HepG2 (cell line): Measurements from ENCODE around the gene KCNMB2. TPM values are rescaled to one million over a fixed set of nuclear protein-coding genes. Genes with fewer than 3 reads are reported as not detected.

Experiments used
- ATAC-seq: fragments of 200-7000 bp; cut with Tn5 transposase; 3 replicates; pipeline ENCODE4 v1.9.1; 2020; ENCODE audit warnings: mild to moderate bottlenecking, moderate library complexity
- BruUV-seq: library from RNA; stranded (reverse); fragments of 400-500 nt; replicated peaks from 2 replicates; lab custom pipeline; 2021; lab: Mats Ljungman, UMichigan
- CTCF ChIA-PET: fragments of 300-600 bp; formaldehyde crosslinking; extraction: SDS; loops from one replicate; lab custom pipeline; 2021; ENCODE audit warnings: low total read pairs, inconsistent platforms, low intra/inter-chr PET ratio; lab: Yijun Ruan, JAX
- POLR2A ChIA-PET: fragments of 350-600 bp; sonication (Branson Sonifier 250); formaldehyde crosslinking; loops from one replicate; lab custom pipeline; 2020; ENCODE audit warnings: antibody characterized with exemption, inconsistent platforms; lab: Yijun Ruan, JAX
- DNase-seq: peaks from one replicate; pipeline ENCODE4 v3.0.0-alpha.2; 2015; ENCODE audit warnings: low spot score
- FAIRE-seq: peaks from 3 replicates; lab custom pipeline; 2011; peaks lifted over from hg19 to GRCh38; lab: Jason Lieb, UNC
- H2AFZ ChIP-seq: one replicate; pipeline ENCODE4 v1.6.1; 2011; ENCODE audit warnings: low read length, inconsistent platforms
- H3K27ac ChIP-seq: fragments of 300-600 bp; 3 replicates; pipeline ENCODE4 v1.8.0; 2011; ENCODE audit warnings: mixed run types, mild to moderate bottlenecking, mixed read lengths, low read length, inconsistent platforms; ENCODE audit not compliant: insufficient read depth; ENCODE audit errors: extremely low read length
- H3K27me3 ChIP-seq, 2 experiments: fragments of 200-600 bp in 1 of 2; 2 replicates in 1 of 2; 3 replicates in 1 of 2; pipeline versions ENCODE4 v1.6.0 to v1.8.0; 2011; ENCODE audit warnings: low read length in 2 of 2, mild to moderate bottlenecking in 2 of 2, moderate library complexity in 2 of 2, inconsistent platforms in 1 of 2; ENCODE audit not compliant: insufficient read depth in 2 of 2, control insufficient read depth in 1 of 2
- H3K36me3 ChIP-seq, 2 experiments: fragments of 200-600 bp in 1 of 2; replicated peaks in 1 of 2; 2 replicates in 1 of 2; 3 replicates in 1 of 2; pipeline versions ENCODE4 v1.5.1 to v1.8.0; 2011; ENCODE audit warnings: low read length in 2 of 2, inconsistent platforms in 1 of 2; ENCODE audit not compliant: insufficient read depth in 2 of 2, control insufficient read depth in 1 of 2
- H3K4me1 ChIP-seq: 2 replicates; pipeline ENCODE4 v1.5.1; 2012; ENCODE audit warnings: low read length, inconsistent platforms; ENCODE audit not compliant: insufficient read depth
- H3K4me2 ChIP-seq: 2 replicates; pipeline ENCODE4 v1.6.0; 2011; ENCODE audit warnings: low read depth, low read length, inconsistent platforms
- H3K4me3 ChIP-seq, 3 experiments: fragments of 200-600 bp in 1 of 3; sonication (generic), shearing (Covaris generic) in 1 of 3; replicated peaks in 1 of 3; 2 replicates each; pipeline ENCODE4 v1.5.1; 2011 to 2016; ENCODE audit warnings: low read length in 3 of 3, inconsistent platforms in 2 of 3, low read depth in 2 of 3, mild to moderate bottlenecking in 2 of 3, control low read depth in 1 of 3, mixed read lengths in 1 of 3; ENCODE audit not compliant: insufficient read depth in 1 of 3
- H3K79me2 ChIP-seq: one replicate; pipeline ENCODE4 v1.6.1; 2011; ENCODE audit warnings: low read length, inconsistent platforms; ENCODE audit not compliant: insufficient read depth
- H3K9ac ChIP-seq: 2 replicates; pipeline ENCODE4 v1.6.0; 2011; ENCODE audit warnings: mild to moderate bottlenecking, low read depth, low read length, inconsistent platforms; ENCODE audit not compliant: insufficient read depth
- H3K9me3 ChIP-seq: 2 replicates; pipeline ENCODE4 v1.5.1; 2012; ENCODE audit warnings: mild to moderate bottlenecking, low read length
- H4K20me1 ChIP-seq: 2 replicates; pipeline ENCODE4 v1.6.0; 2011; ENCODE audit warnings: inconsistent platforms, mild to moderate bottlenecking, low read length, moderate library complexity; ENCODE audit not compliant: insufficient read depth
- CEBPZ ChIP-seq: IDR thresholded peaks from 2 replicates; pipeline ENCODE4 v1.6.1; 2012; ENCODE audit warnings: low read length, improper control_type of control experiment
- E2F2 ChIP-seq: sonication (generic); formaldehyde crosslinking; IDR thresholded peaks from 2 replicates; pipeline ENCODE4 v1.4.0; 2020; ENCODE audit warnings: missing genetic modification reagents, borderline replicate concordance
- MED1 ChIP-seq: sonication (generic); formaldehyde crosslinking; IDR thresholded peaks from 2 replicates; pipeline ENCODE4 v1.4.0; 2020; ENCODE audit warnings: missing genetic modification reagents
- ZHX2 ChIP-seq, 2 experiments: sonication (generic) in 1 of 2; formaldehyde crosslinking in 1 of 2; IDR thresholded peaks; 2 replicates each; pipeline versions ENCODE4 v1.6.1 to v1.9.0; 2014 to 2022; ENCODE audit warnings: antibody characterized with exemption in 1 of 2, borderline replicate concordance in 1 of 2, inconsistent platforms in 1 of 2, low read depth in 1 of 2, missing genetic modification reagents in 1 of 2
- ZNF674 ChIP-seq: sonication (generic); formaldehyde crosslinking; IDR thresholded peaks from 2 replicates; pipeline ENCODE4 v1.5.0; 2020; ENCODE audit warnings: low read depth, mild to moderate bottlenecking, missing genetic modification reagents
- WGBS: methylation state at CpG from one replicate; pipeline ENCODE4 v1.1.6; 2017; ENCODE audit warnings: low lambda C conversion rate; 5-methylcytosine and 5-hydroxymethylcytosine counted together
- in situ Hi-C: cut with HindIII; loops from 2 replicates; pipeline ENCODE4 v1.10.0; 2017; ENCODE audit warnings: low pct_unique_long_range_greater_than_20kb; ENCODE audit not compliant: extremely low pct_ligation_motif_present
- intact Hi-C: fragments of 100-400 bp; cut with micrococcal nuclease; formaldehyde crosslinking; loops from one replicate; pipeline ENCODE4 v1.10.0; 2022; ENCODE audit not compliant: unreplicated experiment
- polyA plus RNA-seq, 8 experiments: library from polyadenylated mRNA; depleted of rRNA in 3 of 8; stranded (reverse) in 7 of 8; unstranded in 1 of 8; fragments of >200 nt; fragmentation: Illumina TruSeq in 4 of 8; extraction: Trizol in 4 of 8; gene quantifications; 2 replicates each; pipeline versions ENCODE4 v1.2.1 to v1.2.3, GENCODE V29; 2011 to 2016; ENCODE audit warnings: low read depth in 4 of 8, missing spikeins in 1 of 8, mixed read lengths in 1 of 8; ENCODE audit not compliant: insufficient read depth in 1 of 8
- total RNA-seq, 5 experiments: library from RNA; depleted of rRNA; stranded (reverse); fragments of >200 nt; fragmentation: Illumina TruSeq; extraction: Trizol; gene quantifications; 2 replicates each; pipeline ENCODE4 v1.2.3, GENCODE V29; 2016; ENCODE audit warnings: low read depth in 1 of 5
- TF ChIP-seq, protein P1 (sequence below): sonication (generic); formaldehyde crosslinking; IDR thresholded peaks from 2 replicates; pipeline ENCODE4 v1.5.0; 2020; ENCODE audit warnings: mild to moderate bottlenecking, missing genetic modification reagents, borderline replicate concordance
- TF ChIP-seq, protein P2 (sequence below): sonication (generic); formaldehyde crosslinking; IDR thresholded peaks from 2 replicates; pipeline ENCODE4 v1.4.0; 2020; ENCODE audit warnings: mild to moderate bottlenecking, missing genetic modification reagents

Gene KCNMB2
- total and polyA plus RNA-seq, 2 of the 13 experiments (the other 11 are each of a cell fraction or from before 2014, with no cell fraction given), result not detected

DNA sequence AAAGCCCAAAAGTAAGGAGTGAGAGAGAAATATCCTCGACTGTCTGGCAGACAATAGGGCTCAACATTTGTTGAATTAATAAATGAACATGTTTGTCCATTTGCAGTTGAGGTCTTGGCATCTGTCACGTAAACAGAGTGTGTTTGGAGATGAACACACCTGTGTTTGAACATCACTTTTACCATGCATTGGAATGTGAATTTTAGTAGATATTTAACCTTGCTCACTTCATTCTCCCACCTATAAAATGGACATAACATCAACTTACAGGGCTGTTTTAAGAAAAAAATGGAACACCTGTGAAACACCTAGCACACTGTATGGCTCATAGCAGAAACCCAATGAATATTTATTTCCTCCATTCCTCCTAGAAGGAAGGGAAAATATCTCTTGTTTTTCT lies 204.8 kb downstream of the KCNMB2 start:
- no peaks in the 10 kb centered on the region for H3K36me3 ChIP-seq
- H3K9ac ChIP-seq, result no peak overlapping the region
- no peaks in the 10 kb centered on the region for H3K79me2 ChIP-seq
- no peak for DNase-seq
- BruUV-seq, result no TSS peak
- intact Hi-C loops (no loop called here), in situ Hi-C loops (no loop called here)
- ATAC-seq, result no peak
- H3K4me1 ChIP-seq, result no peaks in the 10 kb centered on the region
- H3K9me3 ChIP-seq, result no peaks in the 10 kb centered on the region; the same call in 1 of the 2 replicates
- no peak overlapping the region for H3K27ac ChIP-seq
- ChIA-PET CTCF (no interaction called here), POLR2A (no interaction called here)
- H3K27me3 ChIP-seq, result no peaks in the 10 kb centered on the region
- no peaks in the 10 kb centered on the region for H4K20me1 ChIP-seq
- H3K4me2 ChIP-seq, result no peak overlapping the region
- 0% methylated on average over 2 of the region's 2 CpGs for WGBS
- H2AFZ ChIP-seq, result no peak overlapping the region
- H3K4me3 ChIP-seq, result no peak overlapping the region
- FAIRE-seq, result no peak
- TF ChIP-seq E2F2 (no peak), CEBPZ (no peak), ZHX2 (IDR thresholded peaks at IDR 0.05; ENCODE audit: low read depth) (no peak), ZHX2 (CRISPR knock-in tag; IDR thresholded peaks at IDR 0.05; ENCODE audit: borderline replicate concordance) (no peak), MED1 (no peak), ZNF674 (CRISPR knock-in tag) (no peak)
- TF ChIP-seq, protein P1, sequence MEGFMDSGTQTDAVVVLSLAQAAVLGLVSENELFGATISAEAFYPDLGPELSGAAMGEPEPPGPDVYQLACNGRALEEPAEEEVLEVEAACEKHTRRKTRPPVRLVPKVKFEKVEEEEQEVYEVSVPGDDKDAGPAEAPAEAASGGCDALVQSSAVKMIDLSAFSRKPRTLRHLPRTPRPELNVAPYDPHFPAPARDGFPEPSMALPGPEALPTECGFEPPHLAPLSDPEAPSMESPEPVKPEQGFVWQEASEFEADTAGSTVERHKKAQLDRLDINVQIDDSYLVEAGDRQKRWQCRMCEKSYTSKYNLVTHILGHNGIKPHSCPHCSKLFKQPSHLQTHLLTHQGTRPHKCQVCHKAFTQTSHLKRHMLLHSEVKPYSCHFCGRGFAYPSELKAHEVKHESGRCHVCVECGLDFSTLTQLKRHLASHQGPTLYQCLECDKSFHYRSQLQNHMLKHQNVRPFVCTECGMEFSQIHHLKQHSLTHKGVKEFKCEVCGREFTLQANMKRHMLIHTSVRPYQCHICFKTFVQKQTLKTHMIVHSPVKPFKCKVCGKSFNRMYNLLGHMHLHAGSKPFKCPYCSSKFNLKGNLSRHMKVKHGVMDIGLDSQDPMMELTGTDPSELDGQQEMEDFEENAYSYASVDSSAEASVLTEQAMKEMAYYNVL, result no peak
- TF ChIP-seq, protein P2, sequence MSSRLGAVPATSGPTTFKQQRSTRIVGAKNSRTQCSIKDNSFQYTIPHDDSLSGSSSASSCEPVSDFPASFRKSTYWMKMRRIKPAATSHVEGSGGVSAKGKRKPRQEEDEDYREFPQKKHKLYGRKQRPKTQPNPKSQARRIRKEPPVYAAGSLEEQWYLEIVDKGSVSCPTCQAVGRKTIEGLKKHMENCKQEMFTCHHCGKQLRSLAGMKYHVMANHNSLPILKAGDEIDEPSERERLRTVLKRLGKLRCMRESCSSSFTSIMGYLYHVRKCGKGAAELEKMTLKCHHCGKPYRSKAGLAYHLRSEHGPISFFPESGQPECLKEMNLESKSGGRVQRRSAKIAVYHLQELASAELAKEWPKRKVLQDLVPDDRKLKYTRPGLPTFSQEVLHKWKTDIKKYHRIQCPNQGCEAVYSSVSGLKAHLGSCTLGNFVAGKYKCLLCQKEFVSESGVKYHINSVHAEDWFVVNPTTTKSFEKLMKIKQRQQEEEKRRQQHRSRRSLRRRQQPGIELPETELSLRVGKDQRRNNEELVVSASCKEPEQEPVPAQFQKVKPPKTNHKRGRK (CRISPR knock-in tag), result no peak
